Activated CD8-positive, alpha-beta memory T cell treated with anti-CD3 and anti-CD28 coated beads for 48 hours (primary cell): Measurements from ENCODE around the gene CFAP97D2.
"Not testable (repeated sequence)": the region's sequence is repeated elsewhere in the genome, so short reads cannot be mapped to it uniquely, and the experiment has no call there.

Experiments
- DNase-seq, 3 experiments: peaks; one replicate each; pipeline ENCODE4 v3.0.0-alpha.2; 2020; ENCODE audit warnings: low read depth in 2 of 3, low spot score in 2 of 3

The CFAP97D2 gene

GRCh38 chr13:114198556-114198955 is 19.5 kb downstream of the CFAP97D2 start:
- DNase-seq, result no peak

- DNase-seq, result not testable (repeated sequence)
Measured at GRCh38 chr13:114199526-114199925, 20.5 kb downstream of the CFAP97D2 start.

- DNase-seq, result no peak
Measured at GRCh38 chr13:114199954-114200353, 20.9 kb downstream of the CFAP97D2 start.

- DNase-seq, result no peak
Measured at GRCh38 chr13:114200399-114200911, 21.4 kb downstream of the CFAP97D2 start.

- no peak for DNase-seq
Measured at GRCh38 chr13:114202581-114202980, 23.5 kb downstream of the CFAP97D2 start.

- no peak for DNase-seq
Measured at GRCh38 chr13:114203536-114203935, 24.5 kb downstream of the CFAP97D2 start.

- no peak for DNase-seq
Measured at GRCh38 chr13:114204894-114205293, 25.8 kb downstream of the CFAP97D2 start.

GRCh38 chr13:114208134-114208533 is 29.1 kb downstream of the CFAP97D2 start:
- no peak for DNase-seq

- no peak for DNase-seq
Measured at GRCh38 chr13:114211446-114212157, 32.5 kb downstream of the CFAP97D2 start.

- DNase-seq, result no peak
Measured at GRCh38 chr13:114212158-114212495, 33.1 kb downstream of the CFAP97D2 start.

- no peak for DNase-seq
Measured at GRCh38 chr13:114213980-114214379, 34.9 kb downstream of the CFAP97D2 start.

GRCh38 chr13:114219392-114219791 is 40.3 kb downstream of the CFAP97D2 start:
- DNase-seq, result no peak

- no peak for DNase-seq
Measured at GRCh38 chr13:114222461-114222968, 43.5 kb downstream of the CFAP97D2 start.

GRCh38 chr13:114224201-114224600 is 45.1 kb downstream of the CFAP97D2 start:
- no peak for DNase-seq

GRCh38 chr13:114225610-114226009 is 46.6 kb downstream of the CFAP97D2 start:
- no peak for DNase-seq

GRCh38 chr13:114226088-114226487 is 47.0 kb downstream of the CFAP97D2 start:
- DNase-seq, result no peak

- peak; percentile 68 to 88 (median 82) for DNase-seq
Measured at GRCh38 chr13:114226699-114227323, 47.8 kb downstream of the CFAP97D2 start.

- DNase-seq, result no peak
Measured at GRCh38 chr13:114227528-114227927, 48.5 kb downstream of the CFAP97D2 start.

GRCh38 chr13:114228176-114228575 is 49.1 kb downstream of the CFAP97D2 start:
- no peak for DNase-seq

GRCh38 chr13:114229506-114229905 is 50.4 kb downstream of the CFAP97D2 start:
- no peak for DNase-seq

GRCh38 chr13:114230117-114230516 is 51.1 kb downstream of the CFAP97D2 start:
- DNase-seq, result no peak

GRCh38 chr13:114230575-114230974 is 51.5 kb downstream of the CFAP97D2 start:
- no peak for DNase-seq
